ENCODE results near the gene ZNF385D.
"Not testable (repeated sequence)": the region's sequence is repeated elsewhere in the genome, so short reads cannot be mapped to it uniquely, and the experiment has no call there.

ZNF385D gene

GRCh38 chr3:21502656-21503055 lies 248.4 kb downstream of the ZNF385D start:
- ChIA-PET CTCF (no interaction called here), POLR2A (no interaction called here)
- no peak for DNase-seq (ENCODE audit: extremely low spot score)
- TF ChIP-seq, protein P1, sequence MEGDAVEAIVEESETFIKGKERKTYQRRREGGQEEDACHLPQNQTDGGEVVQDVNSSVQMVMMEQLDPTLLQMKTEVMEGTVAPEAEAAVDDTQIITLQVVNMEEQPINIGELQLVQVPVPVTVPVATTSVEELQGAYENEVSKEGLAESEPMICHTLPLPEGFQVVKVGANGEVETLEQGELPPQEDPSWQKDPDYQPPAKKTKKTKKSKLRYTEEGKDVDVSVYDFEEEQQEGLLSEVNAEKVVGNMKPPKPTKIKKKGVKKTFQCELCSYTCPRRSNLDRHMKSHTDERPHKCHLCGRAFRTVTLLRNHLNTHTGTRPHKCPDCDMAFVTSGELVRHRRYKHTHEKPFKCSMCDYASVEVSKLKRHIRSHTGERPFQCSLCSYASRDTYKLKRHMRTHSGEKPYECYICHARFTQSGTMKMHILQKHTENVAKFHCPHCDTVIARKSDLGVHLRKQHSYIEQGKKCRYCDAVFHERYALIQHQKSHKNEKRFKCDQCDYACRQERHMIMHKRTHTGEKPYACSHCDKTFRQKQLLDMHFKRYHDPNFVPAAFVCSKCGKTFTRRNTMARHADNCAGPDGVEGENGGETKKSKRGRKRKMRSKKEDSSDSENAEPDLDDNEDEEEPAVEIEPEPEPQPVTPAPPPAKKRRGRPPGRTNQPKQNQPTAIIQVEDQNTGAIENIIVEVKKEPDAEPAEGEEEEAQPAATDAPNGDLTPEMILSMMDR (IDR thresholded peaks at IDR 0.05; ENCODE audit: control extremely low read depth, extremely low read depth, low read depth, missing control alignments), result no peak

DNA sequence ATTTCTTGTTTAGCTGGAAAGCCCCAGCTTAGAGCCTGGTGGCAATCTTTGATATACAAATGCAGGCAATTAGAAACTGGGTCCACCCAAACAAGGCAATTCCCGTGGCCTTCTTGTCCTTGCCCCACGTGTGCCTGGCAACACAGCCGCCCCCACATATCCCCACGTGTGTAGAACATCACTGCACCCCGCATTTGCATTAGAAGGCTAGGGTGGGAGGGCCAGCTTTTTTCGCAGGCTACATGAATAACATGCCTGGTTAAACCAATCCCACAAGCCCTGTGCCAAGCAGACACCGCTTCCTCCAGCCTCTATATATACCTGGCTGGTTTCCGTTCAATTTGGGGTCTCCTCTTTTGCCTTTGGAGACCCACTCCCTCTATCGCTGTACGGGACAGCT lies 250.2 kb downstream of the ZNF385D start:
- POLR2A ChIA-PET, result no interaction called here
- TF ChIP-seq, protein P1 (IDR thresholded peaks at IDR 0.05; ENCODE audit: control extremely low read depth, extremely low read depth, low read depth, missing control alignments), result no peak
- CTCF ChIA-PET, result no interaction called here
- no peak for DNase-seq (ENCODE audit: extremely low spot score)

GRCh38 chr3:21490671-21491070 lies 260.3 kb downstream of the ZNF385D start:
- POLR2A ChIA-PET; CTCF ChIA-PET; DNase-seq (ENCODE audit: extremely low spot score): not testable (repeated sequence)

DNA sequence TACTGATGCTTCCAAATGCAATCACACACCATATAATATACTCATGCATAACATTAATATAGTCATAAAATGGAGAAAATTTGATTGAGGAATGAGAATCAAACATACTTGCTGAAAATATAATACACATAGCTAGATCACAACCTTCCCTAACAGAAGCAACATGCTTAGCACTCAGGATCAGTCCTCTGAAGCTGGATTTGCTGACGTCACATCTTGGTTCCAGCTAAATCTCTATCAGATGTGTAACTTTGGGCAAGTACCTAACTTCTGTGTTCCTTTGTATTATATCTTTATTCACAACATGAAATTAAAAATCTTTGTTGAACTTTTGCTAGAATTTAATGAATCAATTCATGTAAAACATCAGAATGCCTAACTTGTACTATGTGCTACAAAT lies 263.5 kb downstream of the ZNF385D start:
- DNase-seq (ENCODE audit: extremely low spot score), result no peak
- TF ChIP-seq, protein P1 (IDR thresholded peaks at IDR 0.05; ENCODE audit: control extremely low read depth, extremely low read depth, low read depth, missing control alignments), result no peak
- ChIA-PET CTCF (no interaction called here), POLR2A (no interaction called here)

DNA sequence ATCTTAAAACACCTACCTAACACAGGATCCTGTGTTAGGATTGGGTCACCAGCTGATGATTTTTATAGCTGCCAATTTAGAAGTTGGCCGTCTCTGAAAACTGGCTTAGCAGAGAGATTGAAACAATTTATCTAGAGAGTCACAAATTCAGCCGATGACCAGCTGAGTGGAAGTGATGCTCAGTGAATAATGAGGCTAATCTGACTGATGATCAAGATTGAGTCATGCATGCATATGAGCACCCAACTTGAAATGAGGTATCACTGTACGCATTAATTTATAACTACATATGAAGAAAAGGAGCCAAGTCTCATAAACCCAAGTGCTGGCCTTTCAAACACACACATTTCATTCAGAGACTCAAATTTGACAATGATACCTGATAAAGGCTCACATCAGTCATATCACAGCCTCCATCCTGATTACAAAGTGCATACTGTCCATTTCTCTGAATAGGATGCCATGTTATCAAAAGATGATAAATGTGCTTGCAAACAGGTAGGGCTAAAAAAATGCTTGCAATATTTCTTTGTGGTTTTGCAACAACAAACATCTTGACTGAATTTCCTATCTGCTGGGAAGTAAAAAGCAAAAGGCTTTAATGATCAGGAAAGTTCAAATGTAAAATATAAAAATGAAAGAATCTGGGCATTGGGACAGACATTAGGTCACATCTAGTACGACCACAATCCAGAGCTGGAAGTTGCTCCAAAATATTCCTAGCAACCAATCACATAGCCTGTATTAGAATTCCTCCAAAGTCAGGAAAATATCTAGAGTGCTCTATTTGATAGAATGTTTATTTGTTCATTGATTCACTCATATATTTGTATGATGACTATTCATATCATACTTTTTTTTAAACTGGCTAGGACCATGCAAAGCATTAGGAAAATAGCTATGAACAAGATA lies 264.7 kb downstream of the ZNF385D start:
- POLR2A ChIA-PET; CTCF ChIA-PET; DNase-seq (ENCODE audit: extremely low spot score): not testable (repeated sequence)

GRCh38 chr3:21484828-21485144 lies 266.2 kb downstream of the ZNF385D start:
- ChIA-PET POLR2A (no interaction called here), CTCF (interaction anchor here (1.4 to 1.8 kb wide), 3 partner anchors 10 to 973 kb away, joined by 4 to 8 read pairs (median 6); no protein-coding TSS in a partner anchor)
- DNase-seq (ENCODE audit: extremely low spot score), result no peak
- TF ChIP-seq, protein P1 (IDR thresholded peaks at IDR 0.05; ENCODE audit: control extremely low read depth, extremely low read depth, low read depth, missing control alignments), result no peak

DNA sequence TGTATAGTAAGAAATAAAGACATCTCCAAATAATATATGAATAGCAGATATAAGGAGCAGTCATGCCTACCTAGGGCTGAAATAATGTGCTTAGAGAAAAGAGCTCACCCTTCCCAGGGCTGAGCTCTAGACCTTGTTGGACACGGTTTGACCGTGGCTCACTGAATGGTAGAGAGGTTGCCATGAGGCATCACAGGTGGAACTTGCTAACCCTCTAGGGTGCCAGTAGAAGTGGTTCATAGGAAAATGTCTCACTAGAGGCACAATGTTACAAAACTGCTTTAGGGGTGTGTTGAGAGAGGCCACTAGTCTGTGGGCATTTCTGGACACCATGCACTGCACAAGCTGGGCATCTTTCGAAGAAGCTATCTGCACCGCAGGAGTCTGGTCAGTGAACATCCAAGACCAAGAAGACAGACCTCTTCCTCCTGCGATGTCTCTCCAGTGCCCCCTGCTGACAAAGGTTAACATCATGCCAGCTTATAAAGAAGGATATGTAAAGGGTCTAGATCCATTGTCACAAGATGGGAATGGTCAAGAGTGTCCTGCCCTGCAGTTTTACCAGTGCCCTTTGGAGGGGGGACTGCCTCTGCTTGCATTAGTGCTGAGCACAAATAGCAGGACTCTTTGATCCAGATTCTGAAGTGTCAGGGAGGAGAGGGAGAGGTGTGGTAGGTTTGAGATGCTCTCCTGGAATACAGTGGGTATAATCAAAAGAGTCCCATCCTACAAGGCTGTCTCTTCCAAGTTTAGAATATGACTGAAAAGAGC lies 266.8 kb downstream of the ZNF385D start:
- DNase-seq (ENCODE audit: extremely low spot score), result peak; percentile 9
- TF ChIP-seq, protein P1 (IDR thresholded peaks at IDR 0.05; ENCODE audit: control extremely low read depth, extremely low read depth, low read depth, missing control alignments), result peak; percentile 52
- CTCF ChIA-PET, result interaction anchor here (1.4 to 1.8 kb wide), 3 partner anchors 10 to 973 kb away, joined by 4 to 8 read pairs (median 6); no protein-coding TSS in a partner anchor
- POLR2A ChIA-PET, result no interaction called here
